DMS79 (cell line): Measurements from ENCODE around the gene TADA2B.

Source experiments
- DNase-seq: peaks from one replicate; lab custom pipeline; 2025; lab: John Stamatoyannopoulos, UW

Gene TADA2B

GRCh38 chr4:7043284-7044136, at the start of gene TADA2B:
Gene TADA2B (plus strand): TSS chr4:7043372. CDS start chr4:7043580, 208 bp downstream.
- no peak for DNase-seq

GRCh38 chr4:6996481-6996880, 46.7 kb upstream of the TADA2B start:
- DNase-seq: no peak

- DNase-seq: no peak
These were observed 43.7 kb upstream of the TADA2B start for GRCh38 chr4:6999172-7000086.

GRCh38 chr4:7000421-7001176, 42.6 kb upstream of the TADA2B start:
- DNase-seq: no peak

GRCh38 chr4:7001271-7001670, 41.9 kb upstream of the TADA2B start:
- no peak for DNase-seq

GRCh38 chr4:7002336-7002735, 40.8 kb upstream of the TADA2B start:
- no peak for DNase-seq

GRCh38 chr4:7003176-7003878, 39.8 kb upstream of the TADA2B start:
- no peak for DNase-seq

GRCh38 chr4:7003879-7004240, 39.3 kb upstream of the TADA2B start:
- no peak for DNase-seq

- no peak for DNase-seq
These were observed 38.8 kb upstream of the TADA2B start for GRCh38 chr4:7004331-7004730.

- DNase-seq: no peak
These were observed 37.6 kb upstream of the TADA2B start for GRCh38 chr4:7005571-7005970.

- no peak for DNase-seq
These were observed 36.8 kb upstream of the TADA2B start for GRCh38 chr4:7006411-7006810.

- no peak for DNase-seq
These were observed 35.8 kb upstream of the TADA2B start for GRCh38 chr4:7007142-7007907.

- DNase-seq: no peak
These were observed 35.2 kb upstream of the TADA2B start for GRCh38 chr4:7007944-7008343.

GRCh38 chr4:7009564-7009963, 33.6 kb upstream of the TADA2B start:
- no peak for DNase-seq

- DNase-seq: no peak
These were observed 30.0 kb upstream of the TADA2B start for GRCh38 chr4:7013175-7013574.

GRCh38 chr4:7014815-7015214, 28.4 kb upstream of the TADA2B start:
- no peak for DNase-seq

GRCh38 chr4:7015383-7016035, 27.7 kb upstream of the TADA2B start:
- DNase-seq: no peak

GRCh38 chr4:7016086-7016485, 27.1 kb upstream of the TADA2B start:
- DNase-seq: no peak

- DNase-seq: no peak
These were observed 26.7 kb upstream of the TADA2B start for GRCh38 chr4:7016512-7016911.

GRCh38 chr4:7017446-7018048, 25.6 kb upstream of the TADA2B start:
- DNase-seq: no peak
